HepG2 (cell line): ENCODE data around the gene NT5C3B. TPM values are rescaled to one million over a fixed set of nuclear protein-coding genes. Genes with fewer than 3 reads are reported as not detected.

ENCODE experiments used
- AGO1 ChIP-seq: fragments of 200-400 bp; formaldehyde crosslinking; IDR thresholded peaks from 2 replicates; pipeline ENCODE4 v1.6.1; 2017; ENCODE audit warnings: mild to moderate bottlenecking, low read depth, low read length, moderate library complexity; ENCODE audit not compliant: poor library complexity, severe bottlenecking
- ESRRA ChIP-seq: sonication (generic); formaldehyde crosslinking; IDR thresholded peaks from 2 replicates; pipeline ENCODE4 v1.5.1; 2020; ENCODE audit warnings: mild to moderate bottlenecking, low read depth, missing genetic modification reagents
- FOXP1 ChIP-seq, 2 experiments: fragments of 450-650 bp in 1 of 2; IDR thresholded peaks; 2 replicates each; pipeline ENCODE4 v1.6.1; 2017 to 2018; ENCODE audit warnings: antibody characterized with exemption in 1 of 2
- IRF2 ChIP-seq: IDR thresholded peaks from 2 replicates; pipeline ENCODE4 v1.6.1; 2018; ENCODE audit warnings: missing genetic modification reagents, missing compliant biosample characterization
- MTA1 ChIP-seq: sonication (generic); formaldehyde crosslinking; IDR thresholded peaks from 2 replicates; pipeline ENCODE4 v1.4.0; 2020; ENCODE audit warnings: missing genetic modification reagents, mild to moderate bottlenecking, borderline replicate concordance
- SALL1 ChIP-seq: sonication (generic); formaldehyde crosslinking; IDR thresholded peaks from 2 replicates; pipeline ENCODE4 v1.8.0; 2022; ENCODE audit warnings: mild to moderate bottlenecking, missing genetic modification reagents
- SKI ChIP-seq: fragments of 450-650 bp; IDR thresholded peaks from one replicate; pipeline ENCODE4 v1.6.1; 2018; ENCODE audit warnings: mild to moderate bottlenecking; ENCODE audit not compliant: partially characterized antibody
- TRIM22 ChIP-seq: fragments of 450-650 bp; IDR thresholded peaks from 2 replicates; pipeline ENCODE4 v1.6.1; 2017
- ZBTB20 ChIP-seq: sonication (generic); formaldehyde crosslinking; IDR thresholded peaks from 2 replicates; pipeline ENCODE4 v1.8.1; 2023; ENCODE audit warnings: missing genetic modification reagents, low read depth, mild to moderate bottlenecking, borderline replicate concordance
- ZBTB40 ChIP-seq, 2 experiments: fragments of 450-650 bp in 1 of 2; sonication (generic) in 1 of 2; formaldehyde crosslinking in 1 of 2; IDR thresholded peaks; 2 replicates each; pipeline versions ENCODE4 v1.6.1 to v1.8.0; 2016 to 2022; ENCODE audit warnings: antibody characterized with exemption in 1 of 2, mild to moderate bottlenecking in 1 of 2, missing genetic modification reagents in 1 of 2
- ZNF264 ChIP-seq: sonication (generic); formaldehyde crosslinking; IDR thresholded peaks from 2 replicates; pipeline ENCODE4 v1.4.0; 2020; ENCODE audit warnings: missing genetic modification reagents
- ZNF782 ChIP-seq: sonication (generic); formaldehyde crosslinking; IDR thresholded peaks from 2 replicates; pipeline ENCODE4 v1.4.0; 2020; ENCODE audit warnings: missing genetic modification reagents, mild to moderate bottlenecking, borderline replicate concordance
- ZNF839 ChIP-seq: sonication (generic); formaldehyde crosslinking; IDR thresholded peaks from 2 replicates; pipeline ENCODE4 v1.4.0; 2020; ENCODE audit warnings: missing genetic modification reagents, mild to moderate bottlenecking, borderline replicate concordance
- ZSCAN9 ChIP-seq: IDR thresholded peaks from 2 replicates; pipeline ENCODE4 v1.6.1; 2016; ENCODE audit warnings: borderline replicate concordance
- polyA plus RNA-seq, 8 experiments: library from polyadenylated mRNA; depleted of rRNA in 3 of 8; stranded (reverse) in 7 of 8; unstranded in 1 of 8; fragments of >200 nt; fragmentation: Illumina TruSeq in 4 of 8; extraction: Trizol in 4 of 8; gene quantifications; 2 replicates each; pipeline versions ENCODE4 v1.2.1 to v1.2.3, GENCODE V29; 2011 to 2016; ENCODE audit warnings: low read depth in 4 of 8, missing spikeins in 1 of 8, mixed read lengths in 1 of 8; ENCODE audit not compliant: insufficient read depth in 1 of 8
- total RNA-seq, 5 experiments: library from RNA; depleted of rRNA; stranded (reverse); fragments of >200 nt; fragmentation: Illumina TruSeq; extraction: Trizol; gene quantifications; 2 replicates each; pipeline ENCODE4 v1.2.3, GENCODE V29; 2016; ENCODE audit warnings: low read depth in 1 of 5
- TF ChIP-seq, protein P1 (sequence below): sonication (generic); formaldehyde crosslinking; IDR thresholded peaks from 2 replicates; pipeline ENCODE4 v1.9.0; 2021; ENCODE audit warnings: missing genetic modification reagents, borderline replicate concordance

Gene NT5C3B
- total and polyA plus RNA-seq, 2 of the 13 experiments (the other 11 are each of a cell fraction or from before 2014, with no cell fraction given) = 104 to 126 TPM

- TF ChIP-seq TRIM22 (no peak), AGO1 (no peak), FOXP1 (IDR thresholded peaks at IDR 0.05) (no peak), FOXP1 (CRISPR knock-in tag; IDR thresholded peaks at IDR 0.05) (no peak; the same call in 1 of the 2 replicates), SKI (peak; percentile 69), ZNF839 (CRISPR knock-in tag) (no peak), MTA1 (peak; percentile 92), ZBTB20 (CRISPR knock-in tag) (no peak; the same call in 1 of the 2 replicates), ZBTB40 (IDR thresholded peaks at IDR 0.05) (no peak), ZBTB40 (CRISPR knock-in tag; IDR thresholded peaks at IDR 0.05) (peak; percentile 48; the same call in 1 of the 2 replicates), ZNF782 (peak; percentile 71; the same call in 1 of the 2 replicates), ZSCAN9 (CRISPR knock-in tag) (peak; percentile 14; the same call in 1 of the 2 replicates), ESRRA (CRISPR knock-in tag) (peak; percentile 38; the same call in 1 of the 2 replicates), SALL1 (CRISPR knock-in tag) (peak; percentile 85), IRF2 (CRISPR knock-in tag) (peak; percentile 54; the same call in 1 of the 2 replicates), ZNF264 (CRISPR knock-in tag) (peak; percentile 78)
- TF ChIP-seq, protein P1, sequence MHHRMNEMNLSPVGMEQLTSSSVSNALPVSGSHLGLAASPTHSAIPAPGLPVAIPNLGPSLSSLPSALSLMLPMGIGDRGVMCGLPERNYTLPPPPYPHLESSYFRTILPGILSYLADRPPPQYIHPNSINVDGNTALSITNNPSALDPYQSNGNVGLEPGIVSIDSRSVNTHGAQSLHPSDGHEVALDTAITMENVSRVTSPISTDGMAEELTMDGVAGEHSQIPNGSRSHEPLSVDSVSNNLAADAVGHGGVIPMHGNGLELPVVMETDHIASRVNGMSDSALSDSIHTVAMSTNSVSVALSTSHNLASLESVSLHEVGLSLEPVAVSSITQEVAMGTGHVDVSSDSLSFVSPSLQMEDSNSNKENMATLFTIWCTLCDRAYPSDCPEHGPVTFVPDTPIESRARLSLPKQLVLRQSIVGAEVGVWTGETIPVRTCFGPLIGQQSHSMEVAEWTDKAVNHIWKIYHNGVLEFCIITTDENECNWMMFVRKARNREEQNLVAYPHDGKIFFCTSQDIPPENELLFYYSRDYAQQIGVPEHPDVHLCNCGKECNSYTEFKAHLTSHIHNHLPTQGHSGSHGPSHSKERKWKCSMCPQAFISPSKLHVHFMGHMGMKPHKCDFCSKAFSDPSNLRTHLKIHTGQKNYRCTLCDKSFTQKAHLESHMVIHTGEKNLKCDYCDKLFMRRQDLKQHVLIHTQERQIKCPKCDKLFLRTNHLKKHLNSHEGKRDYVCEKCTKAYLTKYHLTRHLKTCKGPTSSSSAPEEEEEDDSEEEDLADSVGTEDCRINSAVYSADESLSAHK (CRISPR knock-in tag) = no peak
Measured at GRCh38 chr17:41811549-41812380, 24.3 kb downstream of the NT5C3B start, which contains the start of gene P3H4 (continued).
